DMS 273 (cell line): ENCODE measurements around the gene TNNT1.
A peak's percentile ranks its signal among the peaks of the same experiment; 100 is the strongest.
"Not testable (repeated sequence)": the region's sequence is repeated elsewhere in the genome, so short reads cannot be mapped to it uniquely, and the experiment has no call there.

Experiments
- DNase-seq: peaks from one replicate; lab custom pipeline; 2025; ENCODE audit not compliant: unreplicated experiment; lab: John Stamatoyannopoulos, UW

The TNNT1 gene

GRCh38 chr19:55112777-55113569, 36.0 kb downstream of the TNNT1 start:
- DNase-seq = no peak

- DNase-seq = no peak
Measured at GRCh38 chr19:55112246-55112776, 36.7 kb downstream of the TNNT1 start.

- DNase-seq = no peak
Measured at GRCh38 chr19:55111238-55111831, 37.7 kb downstream of the TNNT1 start.

GRCh38 chr19:55109527-55110291, 39.3 kb downstream of the TNNT1 start:
- DNase-seq = no peak

- DNase-seq = not testable (repeated sequence)
Measured at GRCh38 chr19:55107252-55107651, 41.8 kb downstream of the TNNT1 start.

- DNase-seq = no peak
Measured at GRCh38 chr19:55106591-55106990, 42.4 kb downstream of the TNNT1 start.

GRCh38 chr19:55105237-55105636, 43.8 kb downstream of the TNNT1 start:
- no peak for DNase-seq

GRCh38 chr19:55103190-55103589, 45.8 kb downstream of the TNNT1 start:
- DNase-seq = no peak

- no peak for DNase-seq
Measured at GRCh38 chr19:55101261-55101660, 47.7 kb downstream of the TNNT1 start.

- peak; percentile 32 for DNase-seq
Measured at GRCh38 chr19:55099557-55100506, 49.2 kb downstream of the TNNT1 start.

- DNase-seq = no peak
Measured at GRCh38 chr19:55098716-55099556, 50.1 kb downstream of the TNNT1 start.

- DNase-seq = no peak
Measured at GRCh38 chr19:55097864-55098715, 50.9 kb downstream of the TNNT1 start.

GRCh38 chr19:55096061-55096701, 52.8 kb downstream of the TNNT1 start:
- peak; percentile 38 for DNase-seq

- DNase-seq = peak; percentile 57
Measured at GRCh38 chr19:55095260-55096060, 53.5 kb downstream of the TNNT1 start.

- no peak for DNase-seq
Measured at GRCh38 chr19:55094456-55095259, 54.3 kb downstream of the TNNT1 start.
